AG10803 (cell line): ENCODE results near the gene HCN1.

Experiments
- DNase-seq: peaks from one replicate; pipeline ENCODE4 v3.0.0; 2010; ENCODE audit warnings: low read depth
- H3K4me3 ChIP-seq: 2 replicates; pipeline ENCODE4 v1.5.1; 2011; ENCODE audit warnings: mild to moderate bottlenecking, low read length, control low read depth
- TF ChIP-seq, protein P1 (sequence below): conservative IDR thresholded peaks from 2 replicates; pipeline ENCODE4 v1.5.1; 2011; ENCODE audit warnings: mild to moderate bottlenecking, low read length, control low read depth, inconsistent platforms

The HCN1 gene

GRCh38 chr5:45271626-45272025 lies 424.6 kb downstream of the HCN1 start:
- TF ChIP-seq, protein P1, sequence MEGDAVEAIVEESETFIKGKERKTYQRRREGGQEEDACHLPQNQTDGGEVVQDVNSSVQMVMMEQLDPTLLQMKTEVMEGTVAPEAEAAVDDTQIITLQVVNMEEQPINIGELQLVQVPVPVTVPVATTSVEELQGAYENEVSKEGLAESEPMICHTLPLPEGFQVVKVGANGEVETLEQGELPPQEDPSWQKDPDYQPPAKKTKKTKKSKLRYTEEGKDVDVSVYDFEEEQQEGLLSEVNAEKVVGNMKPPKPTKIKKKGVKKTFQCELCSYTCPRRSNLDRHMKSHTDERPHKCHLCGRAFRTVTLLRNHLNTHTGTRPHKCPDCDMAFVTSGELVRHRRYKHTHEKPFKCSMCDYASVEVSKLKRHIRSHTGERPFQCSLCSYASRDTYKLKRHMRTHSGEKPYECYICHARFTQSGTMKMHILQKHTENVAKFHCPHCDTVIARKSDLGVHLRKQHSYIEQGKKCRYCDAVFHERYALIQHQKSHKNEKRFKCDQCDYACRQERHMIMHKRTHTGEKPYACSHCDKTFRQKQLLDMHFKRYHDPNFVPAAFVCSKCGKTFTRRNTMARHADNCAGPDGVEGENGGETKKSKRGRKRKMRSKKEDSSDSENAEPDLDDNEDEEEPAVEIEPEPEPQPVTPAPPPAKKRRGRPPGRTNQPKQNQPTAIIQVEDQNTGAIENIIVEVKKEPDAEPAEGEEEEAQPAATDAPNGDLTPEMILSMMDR: no peak
- no peak for DNase-seq
- H3K4me3 ChIP-seq: no peak overlapping the region

- TF ChIP-seq, protein P1: no peak
- no peak for DNase-seq
- no peak overlapping the region for H3K4me3 ChIP-seq
Measured at GRCh38 chr5:45264447-45264846, 431.7 kb downstream of the HCN1 start.

- DNase-seq: no peak
- H3K4me3 ChIP-seq: no peak overlapping the region
- TF ChIP-seq, protein P1: no peak
Measured at GRCh38 chr5:45262061-45262590, 434.1 kb downstream of the HCN1 start.

GRCh38 chr5:45261125-45261524 lies 435.1 kb downstream of the HCN1 start:
- TF ChIP-seq, protein P1: no peak
- DNase-seq: no peak
- no peak overlapping the region for H3K4me3 ChIP-seq

DNA sequence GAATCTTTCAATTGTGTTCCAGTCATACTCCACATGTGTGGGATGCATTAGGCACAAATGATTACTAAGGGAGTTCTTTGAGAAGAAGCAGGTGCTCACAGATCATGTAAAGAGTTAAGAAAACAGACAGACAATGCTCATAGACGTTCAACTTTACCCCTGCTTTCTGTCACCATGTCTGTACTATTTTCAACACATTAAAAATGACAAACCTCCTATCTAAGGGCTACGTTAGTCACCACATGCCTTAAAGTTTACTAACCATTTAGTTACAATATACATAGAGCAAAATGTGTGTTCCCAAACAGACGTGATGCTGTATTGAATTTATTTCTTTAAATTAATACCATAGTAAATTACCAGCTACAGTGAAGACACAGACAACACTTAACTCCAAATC lies 435.9 kb downstream of the HCN1 start:
- no peak overlapping the region for H3K4me3 ChIP-seq
- no peak for DNase-seq
- TF ChIP-seq, protein P1: no peak

GRCh38 chr5:45252978-45253377 lies 443.2 kb downstream of the HCN1 start:
- no peak for DNase-seq
- TF ChIP-seq, protein P1: no peak
- H3K4me3 ChIP-seq: no peak overlapping the region

- TF ChIP-seq, protein P1: no peak
- no peak for DNase-seq
- H3K4me3 ChIP-seq: no peak overlapping the region
Measured at GRCh38 chr5:45252541-45252940, 443.6 kb downstream of the HCN1 start.
